Muscle of leg (tissue), 11 donors: ENCODE data around the gene FARS2. TPM values are rescaled to one million over a fixed set of nuclear protein-coding genes. Genes with fewer than 3 reads are reported as not detected.

Source experiments
- DNase-seq: peaks from one replicate; pipeline ENCODE4 v3.0.0; 2013
- H3K27ac ChIP-seq: one replicate; pipeline ENCODE4 v1.5.1; 2013; ENCODE audit warnings: mild to moderate bottlenecking, low read length, control low read depth
- H3K27me3 ChIP-seq: one replicate; pipeline ENCODE4 v1.6.1; 2013; ENCODE audit warnings: low read length; ENCODE audit not compliant: control insufficient read depth, insufficient read depth
- H3K36me3 ChIP-seq: one replicate; pipeline ENCODE4 v1.6.1; 2013; ENCODE audit warnings: low read length; ENCODE audit not compliant: control insufficient read depth, insufficient read depth
- H3K4me1 ChIP-seq: one replicate; pipeline ENCODE4 v1.6.1; 2013; ENCODE audit warnings: low read length; ENCODE audit not compliant: control insufficient read depth, insufficient read depth
- H3K4me3 ChIP-seq: one replicate; pipeline ENCODE4 v1.5.1; 2013; ENCODE audit warnings: low read length, control low read depth
- H3K9me3 ChIP-seq: replicated peaks from 2 replicates; pipeline ENCODE4 v1.6.1; 2013; ENCODE audit warnings: low read depth, low read length; ENCODE audit not compliant: control insufficient read depth
- WGBS: methylation state at CpG from one replicate; pipeline ENCODE4 v1.1.5; 2013; ENCODE audit warnings: missing lambda C conversion rate; ENCODE audit not compliant: insufficient coverage; 5-methylcytosine and 5-hydroxymethylcytosine counted together
- polyA plus RNA-seq, 8 donors: library from polyadenylated mRNA; unstranded; fragments of 120-200 nt; gene quantifications; one replicate each; pipeline versions ENCODE4 v1.2.1 to v1.2.3, GENCODE V29; 2013; ENCODE audit warnings: inconsistent platforms in 1 of 8, low replicate concordance in 1 of 8; ENCODE audit not compliant: insufficient read length in 8 of 8, insufficient read depth in 1 of 8
- total RNA-seq: library from RNA; stranded (reverse); fragments of 120-200 nt; gene quantifications from one replicate; pipeline ENCODE4 v1.2.4, GENCODE V29; 2013

Gene FARS2
- total and polyA plus RNA-seq, 9 donors: 9.7 to 16.9 (median 12.4) TPM

- no peak for DNase-seq
- H3K27ac ChIP-seq: no peak overlapping the region
- peaks cover 3% of the 10 kb centered on the region for H3K9me3 ChIP-seq
- H3K4me1 ChIP-seq: peaks cover under 1% of the 10 kb centered on the region
- H3K36me3 ChIP-seq: no peaks in the 10 kb centered on the region
- H3K27me3 ChIP-seq: no peaks in the 10 kb centered on the region
- WGBS: 64% methylated on average over 1 of the region's 5 CpGs
- H3K4me3 ChIP-seq: no peak overlapping the region
Measured at GRCh38 chr6:5466281-5467136, 205.2 kb downstream of the FARS2 start.

GRCh38 chr6:5468586-5468985 lies 207.3 kb downstream of the FARS2 start:
- H3K27me3 ChIP-seq: no peaks in the 10 kb centered on the region
- no peaks in the 10 kb centered on the region for H3K36me3 ChIP-seq
- no peaks in the 10 kb centered on the region for H3K9me3 ChIP-seq
- no peak for DNase-seq
- H3K27ac ChIP-seq: no peak overlapping the region
- H3K4me1 ChIP-seq: peaks cover 7% of the 10 kb centered on the region
- WGBS: no CpG with 5 or more reads among the region's 4 CpGs
- no peak overlapping the region for H3K4me3 ChIP-seq

GRCh38 chr6:5469101-5469846 lies 208.0 kb downstream of the FARS2 start:
- H3K9me3 ChIP-seq: no peaks in the 10 kb centered on the region
- H3K27ac ChIP-seq: no peak overlapping the region
- WGBS: 58% methylated on average over 13 of the region's 14 CpGs
- H3K4me3 ChIP-seq: no peak overlapping the region
- no peaks in the 10 kb centered on the region for H3K36me3 ChIP-seq
- no peaks in the 10 kb centered on the region for H3K27me3 ChIP-seq
- no peak for DNase-seq
- peaks cover 7% of the 10 kb centered on the region for H3K4me1 ChIP-seq

GRCh38 chr6:5471044-5471443 lies 209.7 kb downstream of the FARS2 start:
- peaks cover 7% of the 10 kb centered on the region for H3K4me1 ChIP-seq
- no peaks in the 10 kb centered on the region for H3K36me3 ChIP-seq
- H3K9me3 ChIP-seq: no peaks in the 10 kb centered on the region
- no peak overlapping the region for H3K4me3 ChIP-seq
- 0% methylated on average over 3 of the region's 8 CpGs for WGBS
- no peaks in the 10 kb centered on the region for H3K27me3 ChIP-seq
- H3K27ac ChIP-seq: no peak overlapping the region
- peak; percentile 69 for DNase-seq

- peak; percentile 17 for DNase-seq
- H3K4me1 ChIP-seq: peaks cover 7% of the 10 kb centered on the region
- no peaks in the 10 kb centered on the region for H3K9me3 ChIP-seq
- 55% methylated on average over 8 of the region's 12 CpGs for WGBS
- no peak overlapping the region for H3K27ac ChIP-seq
- H3K36me3 ChIP-seq: no peaks in the 10 kb centered on the region
- no peaks in the 10 kb centered on the region for H3K27me3 ChIP-seq
- H3K4me3 ChIP-seq: no peak overlapping the region
Measured at GRCh38 chr6:5471637-5472398, 210.5 kb downstream of the FARS2 start.

- H3K4me1 ChIP-seq: peaks cover 7% of the 10 kb centered on the region
- WGBS: no CpG with 5 or more reads among the region's 2 CpGs
- H3K27ac ChIP-seq: no peak overlapping the region
- H3K36me3 ChIP-seq: no peaks in the 10 kb centered on the region
- H3K4me3 ChIP-seq: no peak overlapping the region
- DNase-seq: no peak
- no peaks in the 10 kb centered on the region for H3K27me3 ChIP-seq
- H3K9me3 ChIP-seq: no peaks in the 10 kb centered on the region
Measured at GRCh38 chr6:5472571-5472970, 211.3 kb downstream of the FARS2 start.

- no peaks in the 10 kb centered on the region for H3K27me3 ChIP-seq
- peaks cover 7% of the 10 kb centered on the region for H3K4me1 ChIP-seq
- no peaks in the 10 kb centered on the region for H3K9me3 ChIP-seq
- DNase-seq: no peak
- no peaks in the 10 kb centered on the region for H3K36me3 ChIP-seq
- 100% methylated on average over 1 of the region's 3 CpGs for WGBS
- H3K4me3 ChIP-seq: no peak overlapping the region
- H3K27ac ChIP-seq: no peak overlapping the region
Measured at GRCh38 chr6:5475779-5476178, 214.5 kb downstream of the FARS2 start.

- Histone ChIP-seq H3K27ac (no peak overlapping the region), H3K27me3 (no peaks in the 10 kb centered on the region), H3K4me1 (peaks cover 6% of the 10 kb centered on the region), H3K9me3 (no peaks in the 10 kb centered on the region), H3K36me3 (no peaks in the 10 kb centered on the region), H3K4me3 (no peak overlapping the region)
- WGBS: 96% methylated on average over 3 of the region's 6 CpGs
- no peak for DNase-seq
Measured at GRCh38 chr6:5478380-5478779, 217.1 kb downstream of the FARS2 start.

GRCh38 chr6:5481033-5481432 lies 219.7 kb downstream of the FARS2 start:
- H3K4me3 ChIP-seq: no peak overlapping the region
- peaks cover 6% of the 10 kb centered on the region for H3K4me1 ChIP-seq
- no peaks in the 10 kb centered on the region for H3K27me3 ChIP-seq
- no peaks in the 10 kb centered on the region for H3K36me3 ChIP-seq
- H3K27ac ChIP-seq: no peak overlapping the region
- peak; percentile 28 for DNase-seq
- H3K9me3 ChIP-seq: no peaks in the 10 kb centered on the region
- WGBS: 16% methylated on average over 5 of the region's 8 CpGs

- no peak for DNase-seq
- Histone ChIP-seq H3K9me3 (no peaks in the 10 kb centered on the region), H3K36me3 (no peaks in the 10 kb centered on the region), H3K27ac (no peak overlapping the region), H3K4me3 (no peak overlapping the region), H3K4me1 (peaks cover 6% of the 10 kb centered on the region), H3K27me3 (no peaks in the 10 kb centered on the region)
- WGBS: 41% methylated on average over 3 of the region's 9 CpGs
Measured at GRCh38 chr6:5481750-5482149, 220.4 kb downstream of the FARS2 start.
